B cell (primary cell): ENCODE measurements around the gene ATAD3A.
"Not testable (repeated sequence)": the region's sequence is repeated elsewhere in the genome, so short reads cannot be mapped to it uniquely, and the experiment has no call there.

ENCODE experiments used
- CTCF ChIP-seq: fragments of 200-600 bp; IDR thresholded peaks from one replicate; pipeline ENCODE4 v1.8.0; 2022; ENCODE audit warnings: antibody characterized with exemption, mild to moderate bottlenecking
- EZH2 ChIP-seq: IDR thresholded peaks from 2 replicates; pipeline ENCODE4 v1.6.1; 2012; ENCODE audit warnings: borderline replicate concordance, low read depth, mild to moderate bottlenecking, moderate library complexity, low read length; ENCODE audit not compliant: insufficient read depth, poor library complexity, severe bottlenecking

- not testable (repeated sequence) for TF ChIP-seq CTCF, EZH2
Observed at GRCh38 chr1:1522536-1522935, 10.6 kb downstream of the ATAD3A start.
